H1 (cell line): ENCODE data around the gene KCNJ2. TPM values are rescaled to one million over a fixed set of nuclear protein-coding genes. Genes with fewer than 3 reads are reported as not detected.

ENCODE experiments used
- CBX5 ChIP-seq: fragments of 300-800, 300-1000 bp; sonication (generic); IDR thresholded peaks from 2 replicates; pipeline ENCODE4 v1.7.1; 2016; ENCODE audit warnings: antibody characterized with exemption, low read length, low read depth
- RBBP5 ChIP-seq: IDR thresholded peaks from 2 replicates; pipeline ENCODE4 v1.7.1; 2012; ENCODE audit warnings: low read depth, mild to moderate bottlenecking, inconsistent platforms, low read length, moderate library complexity, borderline replicate concordance
- SIX5 ChIP-seq: IDR thresholded peaks from 2 replicates; pipeline ENCODE4 v1.6.1; 2011; ENCODE audit warnings: mild to moderate bottlenecking, low read depth, low read length
- TBP ChIP-seq: IDR thresholded peaks from 2 replicates; pipeline ENCODE4 v1.6.1; 2011; ENCODE audit warnings: low read depth, low read length, improper control_type of control experiment
- polyA plus RNA-seq, 7 experiments: library from polyadenylated mRNA; depleted of rRNA in 3 of 7; stranded (reverse) in 5 of 7; unstranded in 2 of 7; fragments of >200 nt in 5 of 7; fragments of 200-250 nt in 2 of 7; gene quantifications; 1 replicate in 5 of 7; 2 replicates in 1 of 7; 4 replicates in 1 of 7; pipeline versions ENCODE4 v1.2.1 to v1.2.3, GENCODE V29; 2011 to 2013; ENCODE audit warnings: missing spikeins in 2 of 7, mixed read lengths in 2 of 7
- total RNA-seq: library from RNA; stranded (reverse); fragmentation: NEBNext Ultra II Directional; extraction: Animal tissue kit (Norgen Biotek cat#: 25700); gene quantifications from 2 replicates; pipeline ENCODE4 v1.2.1, GENCODE V29; 2021
- TF ChIP-seq, protein P1 (sequence below): fragments of 300-600 bp; sonication (generic); IDR thresholded peaks from 2 replicates; pipeline ENCODE4 v1.7.1; 2012; ENCODE audit warnings: low read length, moderate library complexity, mild to moderate bottlenecking, inconsistent platforms; ENCODE audit not compliant: insufficient replicate concordance

Gene KCNJ2
- total and polyA plus RNA-seq, 2 of the 8 experiments (the other 6 are each of a cell fraction or from before 2014, with no cell fraction given): 0.23 to 0.76 TPM

DNA sequence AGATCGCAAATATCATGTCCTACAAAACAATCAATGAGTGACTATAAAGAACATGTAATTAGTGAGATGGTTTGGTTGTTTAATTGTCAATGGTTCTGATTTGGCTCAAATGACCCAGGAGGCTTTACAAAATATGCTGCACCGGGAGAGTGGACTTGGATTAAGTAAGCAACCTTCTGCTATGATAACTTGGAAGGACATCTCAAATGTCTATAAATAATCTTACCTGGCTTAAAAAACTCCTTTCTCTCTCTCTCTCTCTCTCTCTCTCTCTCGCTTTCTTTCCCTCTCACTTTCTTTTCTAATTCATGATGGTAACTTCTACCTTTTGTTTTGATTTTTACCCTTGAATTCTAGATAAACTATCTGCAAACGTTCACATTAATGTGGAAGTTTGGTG is 14.2 kb downstream of the KCNJ2 start (continued):
- TF ChIP-seq, protein P1, sequence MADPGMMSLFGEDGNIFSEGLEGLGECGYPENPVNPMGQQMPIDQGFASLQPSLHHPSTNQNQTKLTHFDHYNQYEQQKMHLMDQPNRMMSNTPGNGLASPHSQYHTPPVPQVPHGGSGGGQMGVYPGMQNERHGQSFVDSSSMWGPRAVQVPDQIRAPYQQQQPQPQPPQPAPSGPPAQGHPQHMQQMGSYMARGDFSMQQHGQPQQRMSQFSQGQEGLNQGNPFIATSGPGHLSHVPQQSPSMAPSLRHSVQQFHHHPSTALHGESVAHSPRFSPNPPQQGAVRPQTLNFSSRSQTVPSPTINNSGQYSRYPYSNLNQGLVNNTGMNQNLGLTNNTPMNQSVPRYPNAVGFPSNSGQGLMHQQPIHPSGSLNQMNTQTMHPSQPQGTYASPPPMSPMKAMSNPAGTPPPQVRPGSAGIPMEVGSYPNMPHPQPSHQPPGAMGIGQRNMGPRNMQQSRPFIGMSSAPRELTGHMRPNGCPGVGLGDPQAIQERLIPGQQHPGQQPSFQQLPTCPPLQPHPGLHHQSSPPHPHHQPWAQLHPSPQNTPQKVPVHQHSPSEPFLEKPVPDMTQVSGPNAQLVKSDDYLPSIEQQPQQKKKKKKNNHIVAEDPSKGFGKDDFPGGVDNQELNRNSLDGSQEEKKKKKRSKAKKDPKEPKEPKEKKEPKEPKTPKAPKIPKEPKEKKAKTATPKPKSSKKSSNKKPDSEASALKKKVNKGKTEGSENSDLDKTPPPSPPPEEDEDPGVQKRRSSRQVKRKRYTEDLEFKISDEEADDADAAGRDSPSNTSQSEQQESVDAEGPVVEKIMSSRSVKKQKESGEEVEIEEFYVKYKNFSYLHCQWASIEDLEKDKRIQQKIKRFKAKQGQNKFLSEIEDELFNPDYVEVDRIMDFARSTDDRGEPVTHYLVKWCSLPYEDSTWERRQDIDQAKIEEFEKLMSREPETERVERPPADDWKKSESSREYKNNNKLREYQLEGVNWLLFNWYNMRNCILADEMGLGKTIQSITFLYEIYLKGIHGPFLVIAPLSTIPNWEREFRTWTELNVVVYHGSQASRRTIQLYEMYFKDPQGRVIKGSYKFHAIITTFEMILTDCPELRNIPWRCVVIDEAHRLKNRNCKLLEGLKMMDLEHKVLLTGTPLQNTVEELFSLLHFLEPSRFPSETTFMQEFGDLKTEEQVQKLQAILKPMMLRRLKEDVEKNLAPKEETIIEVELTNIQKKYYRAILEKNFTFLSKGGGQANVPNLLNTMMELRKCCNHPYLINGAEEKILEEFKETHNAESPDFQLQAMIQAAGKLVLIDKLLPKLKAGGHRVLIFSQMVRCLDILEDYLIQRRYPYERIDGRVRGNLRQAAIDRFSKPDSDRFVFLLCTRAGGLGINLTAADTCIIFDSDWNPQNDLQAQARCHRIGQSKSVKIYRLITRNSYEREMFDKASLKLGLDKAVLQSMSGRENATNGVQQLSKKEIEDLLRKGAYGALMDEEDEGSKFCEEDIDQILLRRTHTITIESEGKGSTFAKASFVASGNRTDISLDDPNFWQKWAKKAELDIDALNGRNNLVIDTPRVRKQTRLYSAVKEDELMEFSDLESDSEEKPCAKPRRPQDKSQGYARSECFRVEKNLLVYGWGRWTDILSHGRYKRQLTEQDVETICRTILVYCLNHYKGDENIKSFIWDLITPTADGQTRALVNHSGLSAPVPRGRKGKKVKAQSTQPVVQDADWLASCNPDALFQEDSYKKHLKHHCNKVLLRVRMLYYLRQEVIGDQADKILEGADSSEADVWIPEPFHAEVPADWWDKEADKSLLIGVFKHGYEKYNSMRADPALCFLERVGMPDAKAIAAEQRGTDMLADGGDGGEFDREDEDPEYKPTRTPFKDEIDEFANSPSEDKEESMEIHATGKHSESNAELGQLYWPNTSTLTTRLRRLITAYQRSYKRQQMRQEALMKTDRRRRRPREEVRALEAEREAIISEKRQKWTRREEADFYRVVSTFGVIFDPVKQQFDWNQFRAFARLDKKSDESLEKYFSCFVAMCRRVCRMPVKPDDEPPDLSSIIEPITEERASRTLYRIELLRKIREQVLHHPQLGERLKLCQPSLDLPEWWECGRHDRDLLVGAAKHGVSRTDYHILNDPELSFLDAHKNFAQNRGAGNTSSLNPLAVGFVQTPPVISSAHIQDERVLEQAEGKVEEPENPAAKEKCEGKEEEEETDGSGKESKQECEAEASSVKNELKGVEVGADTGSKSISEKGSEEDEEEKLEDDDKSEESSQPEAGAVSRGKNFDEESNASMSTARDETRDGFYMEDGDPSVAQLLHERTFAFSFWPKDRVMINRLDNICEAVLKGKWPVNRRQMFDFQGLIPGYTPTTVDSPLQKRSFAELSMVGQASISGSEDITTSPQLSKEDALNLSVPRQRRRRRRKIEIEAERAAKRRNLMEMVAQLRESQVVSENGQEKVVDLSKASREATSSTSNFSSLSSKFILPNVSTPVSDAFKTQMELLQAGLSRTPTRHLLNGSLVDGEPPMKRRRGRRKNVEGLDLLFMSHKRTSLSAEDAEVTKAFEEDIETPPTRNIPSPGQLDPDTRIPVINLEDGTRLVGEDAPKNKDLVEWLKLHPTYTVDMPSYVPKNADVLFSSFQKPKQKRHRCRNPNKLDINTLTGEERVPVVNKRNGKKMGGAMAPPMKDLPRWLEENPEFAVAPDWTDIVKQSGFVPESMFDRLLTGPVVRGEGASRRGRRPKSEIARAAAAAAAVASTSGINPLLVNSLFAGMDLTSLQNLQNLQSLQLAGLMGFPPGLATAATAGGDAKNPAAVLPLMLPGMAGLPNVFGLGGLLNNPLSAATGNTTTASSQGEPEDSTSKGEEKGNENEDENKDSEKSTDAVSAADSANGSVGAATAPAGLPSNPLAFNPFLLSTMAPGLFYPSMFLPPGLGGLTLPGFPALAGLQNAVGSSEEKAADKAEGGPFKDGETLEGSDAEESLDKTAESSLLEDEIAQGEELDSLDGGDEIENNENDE: no peak
- TF ChIP-seq CBX5 (no peak), SIX5 (no peak), TBP (no peak), RBBP5 (no peak)
- TF ChIP-seq, all 59 proteins: peak for 0
